Activated CD4-positive, CD25-positive, alpha-beta regulatory T cell (primary cell): ENCODE results near the gene DNAH7.
"Not testable (repeated sequence)": the region's sequence is repeated elsewhere in the genome, so short reads cannot be mapped to it uniquely, and the experiment has no call there.

Source experiments
- DNase-seq, 4 experiments: peaks; one replicate each; lab custom pipeline; 2025; lab: John Stamatoyannopoulos, UW

Gene DNAH7

DNA sequence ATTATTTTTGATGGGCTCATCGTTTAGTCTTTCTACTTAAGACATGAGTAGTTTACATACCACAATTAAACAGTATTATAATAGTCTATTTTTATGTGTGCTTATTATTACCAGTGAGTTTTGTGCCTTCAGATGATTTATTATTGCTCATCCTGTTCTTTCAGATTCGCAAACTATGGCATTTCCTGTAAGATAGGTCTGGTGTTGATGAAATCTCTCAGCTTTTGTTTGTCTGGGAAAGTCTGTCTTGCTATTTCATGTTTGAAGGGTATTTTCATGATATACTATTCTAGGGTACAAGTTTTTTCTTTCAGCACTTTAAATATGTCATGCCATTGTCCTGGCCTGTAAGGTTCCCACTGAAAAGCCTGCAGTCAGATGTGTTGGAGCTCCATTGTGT, 101.3 kb downstream of the DNAH7 start:
- DNase-seq: no peak

DNA sequence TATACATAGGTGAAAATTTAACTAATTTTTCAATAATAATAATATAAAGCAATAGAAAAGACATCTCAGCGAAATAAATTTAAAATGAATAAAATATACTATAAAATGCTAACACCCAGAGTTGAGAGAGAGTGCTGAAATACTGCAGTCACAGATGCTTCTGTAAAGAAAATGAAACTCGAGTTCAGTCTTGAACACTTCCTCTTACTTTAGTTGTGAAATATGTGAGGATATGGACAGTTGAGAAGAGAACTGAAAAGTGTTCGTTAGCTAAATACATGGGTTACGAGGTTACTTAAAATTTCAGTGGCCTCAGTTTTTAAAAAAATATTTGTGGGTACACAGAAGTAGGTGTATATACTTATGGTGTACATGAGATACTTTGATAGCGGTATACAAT, 106.8 kb downstream of the DNAH7 start:
- DNase-seq: no peak

DNA sequence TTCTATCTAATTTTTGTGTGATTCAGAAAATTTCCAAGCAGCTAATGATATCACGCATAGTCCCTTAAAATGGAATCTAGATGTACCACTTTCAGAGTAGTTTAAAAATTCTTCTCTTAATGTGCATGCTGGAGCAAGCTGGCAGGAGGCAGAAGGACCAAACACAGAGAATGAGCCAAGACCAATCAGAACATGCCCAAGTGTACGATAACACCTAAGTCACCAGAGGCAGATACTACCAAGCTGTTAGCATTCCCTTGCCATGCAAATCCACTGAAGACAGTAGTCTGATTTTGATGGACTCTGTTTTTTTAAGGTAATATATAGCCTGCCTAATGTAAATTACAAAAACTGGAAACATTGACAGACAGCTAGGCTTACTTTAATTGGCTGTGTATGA, 109.3 kb downstream of the DNAH7 start:
- no peak for DNase-seq

DNA sequence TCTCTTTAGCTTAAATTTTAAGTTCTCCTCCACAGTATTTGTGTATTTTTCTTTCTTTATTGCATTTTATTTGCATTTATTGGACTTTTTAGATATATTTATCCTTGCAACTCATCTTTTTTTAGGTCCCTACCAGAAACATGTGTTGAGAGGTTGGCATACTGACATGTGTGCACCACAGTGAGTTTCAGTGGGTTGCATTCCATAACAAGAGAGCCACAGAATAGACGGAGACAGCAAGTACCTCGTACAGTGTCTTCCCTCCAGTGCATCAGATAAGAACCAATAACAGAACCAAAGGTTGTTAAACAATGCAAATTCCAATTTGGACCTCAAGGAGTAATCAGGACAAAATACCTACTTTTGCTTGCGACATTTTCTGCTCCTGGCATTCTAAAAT, 111.9 kb downstream of the DNAH7 start:
- no peak for DNase-seq

DNA sequence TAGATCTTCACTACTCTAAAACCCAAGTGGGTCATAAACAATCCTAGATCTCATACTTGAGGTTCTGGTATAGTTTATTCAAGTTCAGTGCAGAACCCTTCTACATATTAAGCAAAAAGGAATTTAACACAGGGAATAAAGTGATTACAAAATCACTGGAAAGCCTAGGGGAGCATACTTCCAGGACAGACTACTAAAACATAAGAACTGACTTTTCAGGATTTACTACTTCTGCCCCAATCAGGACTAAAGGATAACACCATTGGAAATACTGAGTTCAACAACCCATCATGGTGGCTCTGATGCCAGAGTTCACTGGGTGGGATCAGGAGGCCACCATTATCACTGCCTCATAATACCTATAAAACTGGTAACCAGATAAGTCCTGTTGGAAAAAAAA, 123.6 kb downstream of the DNAH7 start:
- no peak for DNase-seq

DNA sequence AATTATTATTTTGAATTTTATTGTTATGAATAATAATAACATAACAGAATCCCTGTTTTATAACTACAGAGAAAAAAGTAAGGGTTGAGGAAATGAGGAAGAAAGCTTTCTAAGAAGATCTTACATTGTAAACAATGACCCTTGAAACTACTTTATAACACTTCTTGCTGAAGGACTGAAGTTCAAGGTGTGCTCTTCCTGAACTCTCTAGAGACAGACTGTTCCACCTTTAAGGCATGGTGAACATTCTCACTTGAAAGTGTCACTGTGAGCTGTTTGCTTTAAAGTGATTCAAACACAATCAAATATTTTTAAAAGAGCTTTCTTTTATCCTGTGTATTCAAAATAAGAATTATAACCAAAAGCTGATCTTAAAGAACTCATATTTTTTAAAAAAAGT, 131.5 kb downstream of the DNAH7 start:
- no peak for DNase-seq

DNA sequence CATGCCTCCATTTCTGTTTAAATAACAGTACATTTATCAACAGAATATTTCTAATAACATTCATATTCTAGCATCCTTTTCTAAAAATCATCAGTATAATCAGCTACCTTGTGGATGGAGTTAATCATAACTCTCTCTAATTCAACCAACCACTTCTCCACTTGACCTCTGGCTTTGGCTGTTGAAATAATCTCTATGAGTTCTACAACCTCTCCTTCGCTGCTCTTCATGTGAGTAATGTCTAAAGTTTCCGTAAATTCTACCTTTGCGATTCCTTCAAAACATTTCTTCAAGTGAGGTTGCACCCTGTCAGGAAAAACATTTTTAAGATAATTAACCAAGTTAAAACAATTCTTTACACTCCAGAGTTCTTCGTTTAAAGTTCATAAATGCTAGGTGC, 134.2 kb downstream of the DNAH7 start:
- no peak for DNase-seq

DNA sequence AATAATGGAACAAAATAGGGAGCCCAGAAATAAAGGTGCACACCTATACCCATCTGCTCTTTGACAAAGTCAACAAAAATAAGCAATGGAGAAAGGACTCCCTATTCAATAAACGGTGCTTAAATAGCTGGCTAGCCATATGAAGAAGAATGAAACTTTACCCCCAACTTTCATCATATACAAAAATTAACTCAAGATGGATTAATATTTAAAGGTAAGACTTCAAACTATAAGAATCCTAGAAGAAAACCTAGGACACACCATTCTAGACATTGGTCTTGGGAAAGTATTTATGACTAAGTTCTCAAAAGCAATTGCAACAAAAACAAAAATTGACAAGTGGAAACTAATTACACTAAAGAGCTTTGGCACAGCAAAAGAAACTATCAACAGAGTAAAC, 139.1 kb downstream of the DNAH7 start:
- DNase-seq: no peak

DNA sequence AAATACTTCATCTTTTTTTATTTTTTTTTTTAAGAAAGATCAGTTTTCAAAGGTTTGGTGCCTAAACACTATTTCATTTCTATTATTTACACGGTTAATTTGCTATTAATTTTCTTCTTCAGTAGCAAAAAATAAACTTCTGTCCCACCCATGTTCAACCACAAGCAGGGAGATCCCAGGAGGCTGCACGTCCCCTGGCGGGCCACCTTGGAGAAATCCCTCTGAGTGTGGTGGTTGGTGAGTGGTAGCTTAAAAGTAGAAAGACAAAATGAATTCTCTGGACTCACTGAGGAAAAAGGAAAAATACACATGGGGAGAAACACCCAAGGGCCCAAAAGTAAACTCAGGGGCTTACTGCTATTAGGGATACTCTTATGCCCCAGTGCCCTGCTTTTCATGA, 143.5 kb downstream of the DNAH7 start:
- no peak for DNase-seq

DNA sequence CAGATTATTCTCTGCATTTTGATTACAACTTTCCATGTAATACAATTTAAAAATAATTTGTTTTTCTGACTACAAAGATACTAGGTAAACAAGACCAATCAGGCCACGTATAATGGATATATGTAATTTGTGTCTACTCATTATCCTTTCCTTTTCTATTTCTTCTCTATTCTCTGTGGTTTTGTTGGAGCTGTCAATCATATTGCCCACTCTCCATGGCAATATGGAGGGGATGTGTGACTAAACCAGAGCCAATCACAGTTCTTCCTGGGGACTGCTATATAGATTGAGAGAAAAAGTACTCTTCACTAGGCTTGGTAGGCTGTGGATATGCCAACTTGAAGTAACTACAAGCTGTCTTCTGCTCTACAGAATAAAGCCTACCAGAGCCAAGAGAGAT, 144.7 kb downstream of the DNAH7 start:
- no peak for DNase-seq

DNA sequence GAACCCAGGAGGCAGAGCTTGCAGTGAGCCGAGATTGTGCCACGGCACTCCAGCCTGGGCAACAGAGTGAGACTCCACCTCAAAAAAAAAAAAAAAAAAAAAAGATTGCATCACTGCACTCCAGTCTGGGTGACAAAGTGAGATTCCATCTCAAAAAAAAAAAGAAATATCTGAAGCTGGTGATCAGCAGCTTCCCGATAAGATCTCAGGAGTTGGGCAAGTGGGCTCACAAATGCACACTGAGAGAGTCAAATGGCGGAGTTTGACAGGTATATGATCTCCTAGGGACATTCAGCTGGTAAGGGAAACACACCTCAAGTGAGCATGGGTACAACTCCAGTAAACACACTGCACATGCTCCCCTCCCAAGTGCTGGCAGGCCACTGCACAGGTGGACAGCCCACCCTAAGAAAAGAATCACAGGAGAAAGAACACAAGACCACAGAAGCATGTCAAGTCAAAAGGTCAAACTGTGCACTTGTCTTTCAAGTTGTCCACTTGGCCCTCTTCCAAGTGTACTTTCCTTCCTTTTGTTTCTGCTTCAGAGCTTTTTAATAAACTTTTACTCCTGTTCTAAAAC, 151.5 kb downstream of the DNAH7 start:
- DNase-seq: not testable (repeated sequence)

DNA sequence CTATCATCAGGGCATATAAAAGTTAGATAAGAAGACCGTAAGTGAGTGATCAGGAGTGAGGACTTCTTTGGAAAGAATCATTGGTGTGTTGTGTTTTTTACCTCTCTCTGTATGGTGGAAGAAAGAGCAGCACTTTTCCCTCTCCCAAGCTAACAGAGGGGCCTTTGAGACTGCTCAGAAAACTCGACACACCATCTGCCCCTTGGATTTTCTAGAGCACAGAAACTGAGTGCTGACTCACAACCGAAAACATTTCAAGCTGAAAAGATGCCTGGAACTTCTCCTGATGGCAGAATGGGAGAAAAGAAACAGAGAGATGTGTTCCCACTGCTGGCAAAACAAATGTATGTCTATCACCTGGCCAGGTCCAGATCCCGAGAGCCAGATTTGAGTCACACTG, 156.6 kb downstream of the DNAH7 start:
- no peak for DNase-seq

DNA sequence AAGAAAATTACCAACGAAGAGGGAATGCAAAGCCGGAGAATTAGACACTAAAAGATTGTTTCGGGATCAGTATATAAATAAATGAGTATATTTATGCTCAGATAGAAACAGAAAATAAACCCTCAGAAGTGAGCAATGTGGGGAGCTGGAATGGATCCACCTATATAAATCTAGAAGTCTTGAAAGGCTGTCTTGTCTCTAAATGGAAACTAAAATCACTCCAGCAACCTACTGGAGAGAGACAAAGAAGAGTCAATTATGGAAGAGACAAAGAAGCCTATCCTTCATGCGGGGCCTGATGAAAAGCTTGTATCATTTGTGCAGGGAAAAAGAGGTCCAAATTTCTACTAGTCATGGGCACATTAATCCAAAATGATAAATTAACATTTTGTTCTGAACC, 158.1 kb downstream of the DNAH7 start:
- no peak for DNase-seq

DNA sequence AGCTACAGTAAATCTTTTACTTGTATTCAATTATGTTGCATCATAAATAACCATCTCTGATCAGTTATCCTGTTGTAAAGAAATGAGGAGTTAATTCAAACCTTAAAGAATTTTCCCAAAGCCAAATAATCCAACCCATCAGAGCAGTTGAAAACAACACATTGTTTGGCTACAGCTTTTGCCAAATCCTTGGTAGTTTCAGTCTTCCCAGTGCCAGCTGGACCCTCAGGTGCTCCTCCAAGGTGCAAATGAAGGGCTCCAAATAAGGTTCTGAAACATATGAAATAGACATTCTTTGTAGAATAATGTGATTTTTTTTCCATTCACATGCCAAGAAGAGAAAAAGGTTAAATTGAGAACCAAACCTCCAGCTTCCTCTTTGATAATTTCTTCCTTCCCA, 158.7 kb downstream of the DNAH7 start:
- DNase-seq: no peak

DNA sequence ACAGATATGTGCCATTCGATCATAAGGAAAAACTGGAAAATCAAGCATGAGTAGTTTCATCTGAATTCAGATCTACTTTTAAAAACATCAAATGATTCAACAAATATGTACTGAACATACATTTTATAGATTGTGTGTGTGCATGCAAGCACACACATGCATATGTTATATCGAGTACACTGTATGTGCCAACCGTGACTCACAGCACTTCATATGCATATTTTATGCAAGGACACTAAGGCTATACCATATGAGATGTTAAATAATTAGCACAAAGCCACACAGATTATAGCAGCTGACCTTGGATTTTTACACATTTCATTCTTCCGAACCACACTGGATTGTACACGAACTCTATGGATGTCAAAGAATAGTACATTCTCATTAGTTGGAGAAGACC, 161.2 kb downstream of the DNAH7 start:
- DNase-seq: no peak

DNA sequence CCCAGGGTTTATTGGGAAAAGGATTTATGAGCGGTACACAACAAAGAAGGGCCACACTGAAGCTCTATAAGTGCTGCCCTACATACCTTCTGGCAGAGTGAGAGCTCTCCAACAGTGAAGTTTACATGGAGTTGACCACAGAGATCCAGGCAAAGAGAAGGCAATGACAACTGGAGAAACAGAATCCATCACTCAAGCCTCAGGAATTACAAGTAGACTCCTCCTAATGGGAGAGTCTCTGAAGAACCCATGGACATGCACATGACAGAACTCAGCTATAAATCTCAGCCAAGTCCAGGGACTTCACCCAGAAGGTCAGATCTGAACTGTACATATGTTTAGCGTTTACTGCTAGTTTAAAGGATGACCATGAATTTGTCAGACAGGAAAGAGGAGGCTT, 164.7 kb downstream of the DNAH7 start:
- DNase-seq: no peak

DNA sequence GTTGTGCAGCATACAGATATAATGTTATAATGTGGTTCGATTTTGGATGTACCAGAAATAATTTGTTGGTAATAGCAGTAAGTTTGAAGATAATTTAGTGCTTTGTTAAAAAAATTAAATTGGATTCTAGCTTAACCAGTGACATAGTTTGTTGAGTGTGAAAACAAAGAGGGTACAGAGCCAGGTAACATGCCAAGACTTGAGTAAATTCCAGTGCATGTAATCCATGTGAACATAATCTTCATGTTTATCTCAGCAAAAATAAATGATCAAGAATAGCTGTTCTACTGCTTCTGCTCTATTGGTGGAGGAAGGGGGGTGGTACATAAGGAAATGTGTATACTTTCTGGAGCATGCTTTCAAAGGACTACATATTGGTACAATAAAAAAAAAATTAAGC, 165.8 kb downstream of the DNAH7 start:
- no peak for DNase-seq

DNA sequence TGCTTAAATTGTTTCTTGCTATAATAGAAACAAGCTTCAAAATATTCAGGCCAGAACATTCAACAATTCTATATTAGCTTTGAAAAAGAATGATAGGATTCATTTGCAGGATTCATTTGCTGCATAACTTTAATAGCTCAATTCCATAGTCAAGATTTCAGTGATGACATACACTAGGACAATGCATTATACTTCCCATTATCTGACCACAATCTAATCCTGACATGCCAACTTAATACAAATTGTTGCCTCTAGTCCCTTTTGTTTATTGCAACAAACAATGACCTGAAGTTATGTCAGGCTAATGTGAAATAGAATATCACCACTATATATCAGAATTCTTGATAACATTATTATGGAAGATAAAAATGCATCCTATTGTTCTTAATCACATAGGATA, 169.4 kb downstream of the DNAH7 start:
- no peak for DNase-seq

DNA sequence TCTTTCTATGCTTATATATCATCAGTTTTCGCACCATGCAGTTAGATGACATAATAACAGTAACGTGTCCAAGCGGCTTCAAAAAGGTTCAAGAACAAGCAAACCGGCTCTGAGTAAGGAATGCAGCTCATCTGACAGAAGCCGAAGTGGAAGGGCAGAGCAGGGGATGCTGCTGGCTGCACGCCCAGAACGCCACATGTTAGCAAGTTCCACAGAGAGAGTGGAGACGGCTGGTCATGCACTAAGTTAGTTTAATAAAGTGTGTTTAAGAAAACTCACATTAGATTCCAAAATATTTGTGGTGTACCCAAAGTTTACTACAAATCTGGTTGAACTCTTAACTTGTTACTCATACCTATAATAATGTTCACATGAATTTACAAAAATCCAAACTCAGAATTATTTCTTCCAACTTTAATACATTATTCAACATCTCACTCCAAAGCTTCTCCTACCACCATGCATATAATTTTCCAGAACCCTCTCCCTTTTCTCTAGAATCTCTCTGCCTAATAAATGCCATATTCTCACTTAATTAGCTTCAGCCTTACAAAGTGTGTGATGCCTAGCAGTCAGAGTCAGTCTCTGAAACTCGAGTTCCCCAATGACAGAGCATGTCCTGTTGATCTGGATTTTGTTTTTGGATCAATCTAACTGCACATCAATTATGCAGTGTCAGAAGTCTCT, 170.0 kb downstream of the DNAH7 start:
- no peak for DNase-seq

DNA sequence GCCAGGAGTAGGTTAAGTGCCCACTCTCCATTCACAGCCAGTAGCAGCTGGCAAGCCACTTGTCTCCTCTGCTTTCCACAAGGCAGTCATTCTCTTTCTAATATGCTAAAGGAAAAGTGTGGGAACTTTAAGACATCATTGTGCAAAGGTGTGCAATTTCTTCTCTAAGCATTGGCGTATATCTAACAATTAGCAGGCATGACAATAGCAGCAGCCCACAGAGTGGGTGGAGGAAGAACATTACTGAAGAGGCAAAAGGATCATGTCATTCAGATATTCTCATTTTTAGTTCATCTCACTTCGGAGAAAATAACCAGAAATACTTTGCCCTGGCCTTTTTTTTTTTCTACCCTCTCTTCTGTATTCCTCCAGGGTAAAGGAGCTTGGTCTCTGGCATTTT, 177.6 kb downstream of the DNAH7 start:
- DNase-seq: no peak

DNA sequence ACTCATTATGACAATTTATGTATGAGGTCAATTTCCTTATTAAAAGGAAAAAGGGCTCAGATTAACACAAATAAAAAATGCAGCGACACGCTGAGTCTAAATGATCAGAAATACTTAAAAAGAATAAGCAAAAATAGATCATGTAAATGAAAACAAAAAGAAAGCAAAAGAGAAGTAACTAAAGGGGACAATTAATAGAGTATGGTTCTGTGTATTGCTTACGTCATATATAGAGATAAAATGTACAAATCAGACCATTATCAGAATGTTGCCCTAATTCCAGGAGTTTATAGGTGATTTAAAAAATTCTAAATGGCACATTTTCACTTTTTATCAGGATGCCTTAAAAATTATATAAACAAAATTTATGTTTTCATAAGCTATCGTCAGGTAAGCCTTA, 189.5 kb downstream of the DNAH7 start:
- no peak for DNase-seq

DNA sequence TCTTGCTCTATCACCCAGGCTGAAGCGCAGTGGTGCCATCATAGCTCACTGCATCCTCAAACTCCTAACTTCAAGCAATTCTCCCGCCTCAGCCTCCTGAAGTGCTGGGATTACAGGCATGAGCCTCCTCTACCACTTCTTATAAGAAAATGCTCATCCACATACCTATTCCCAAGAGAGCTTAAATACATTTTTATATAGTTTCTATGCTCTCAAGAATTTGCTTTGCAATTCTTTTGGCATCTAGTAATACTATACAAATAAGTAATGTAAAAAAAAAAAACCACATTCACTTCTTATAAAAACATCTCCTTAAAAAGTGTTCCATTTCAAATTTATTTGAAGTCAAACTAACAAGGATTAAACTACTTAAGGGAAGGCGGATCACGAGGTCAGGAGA, 197.3 kb downstream of the DNAH7 start:
- DNase-seq: no peak

DNA sequence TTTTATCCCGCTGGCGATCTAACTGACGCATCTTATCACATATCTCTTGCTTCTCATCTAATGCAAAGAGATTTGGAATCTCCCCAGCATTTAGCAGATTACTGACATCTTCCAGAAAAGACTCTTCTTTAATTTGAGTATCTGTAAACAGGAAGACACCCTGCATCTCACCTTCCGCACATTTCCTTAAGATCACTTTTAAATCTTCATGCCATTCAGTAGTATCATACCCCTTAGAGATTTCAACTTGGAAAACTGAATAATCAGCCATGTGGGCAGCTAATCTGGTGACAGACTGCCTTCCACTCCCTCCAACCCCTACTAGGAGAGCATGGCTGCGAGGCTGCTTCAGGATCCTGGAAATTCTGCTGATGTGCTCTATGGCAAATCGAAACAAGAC, 204.3 kb downstream of the DNAH7 start:
- no peak for DNase-seq

DNA sequence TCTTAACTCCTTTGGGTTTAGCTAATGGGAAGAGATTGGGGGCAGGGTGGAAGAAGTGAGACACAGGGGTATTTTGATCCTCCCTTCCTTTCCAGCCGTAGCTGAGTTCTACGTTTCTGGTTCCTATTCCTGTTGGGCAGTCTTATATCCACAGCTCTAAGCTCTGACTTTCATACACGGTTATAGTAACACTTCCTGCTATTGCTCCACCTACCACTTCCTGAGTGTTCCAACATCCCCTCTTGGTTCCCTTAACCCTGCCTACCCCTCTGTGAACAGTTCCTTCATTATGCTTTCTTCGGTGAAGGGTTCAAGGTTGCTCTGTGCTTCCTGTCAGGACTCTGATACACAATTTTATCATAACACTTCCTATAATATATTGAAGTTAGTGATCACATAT, 205.1 kb downstream of the DNAH7 start:
- DNase-seq: no peak
